Osteoblast (primary cell): ENCODE data around the gene PCDHAC2. TPM values are rescaled to one million over a fixed set of nuclear protein-coding genes. Genes with fewer than 3 reads are reported as not detected.

Source experiments
- DNase-seq: peaks from one replicate; pipeline ENCODE4 v3.0.0; 2011; ENCODE audit warnings: low spot score, mixed read lengths; ENCODE audit not compliant: insufficient read length; ENCODE audit errors: missing footprints
- H2AFZ ChIP-seq: 2 replicates; pipeline ENCODE4 v1.6.0; 2011; ENCODE audit warnings: mild to moderate bottlenecking, low read length
- H3K27ac ChIP-seq: 2 replicates; pipeline ENCODE4 v1.5.1; 2011; ENCODE audit warnings: mild to moderate bottlenecking, low read depth, low read length, moderate library complexity
- H3K27me3 ChIP-seq: 2 replicates; pipeline ENCODE4 v1.6.0; 2012; ENCODE audit warnings: mild to moderate bottlenecking, control low read depth, inconsistent platforms, low read length, moderate library complexity; ENCODE audit not compliant: insufficient read depth
- H3K36me3 ChIP-seq: 2 replicates; pipeline ENCODE4 v1.5.1; 2011; ENCODE audit warnings: mild to moderate bottlenecking, low read length, control low read depth, moderate library complexity; ENCODE audit not compliant: insufficient read depth
- H3K4me1 ChIP-seq: 2 replicates; pipeline ENCODE4 v1.5.1; 2011; ENCODE audit warnings: mild to moderate bottlenecking, low read length, control low read depth, moderate library complexity; ENCODE audit not compliant: insufficient read depth
- H3K4me2 ChIP-seq: 2 replicates; pipeline ENCODE4 v1.6.0; 2011; ENCODE audit warnings: mild to moderate bottlenecking, low read length; ENCODE audit not compliant: insufficient read depth
- H3K4me3 ChIP-seq: fragments of 200-600 bp; sonication (generic); 3 replicates; pipeline ENCODE4 v1.5.1; 2012; ENCODE audit warnings: mild to moderate bottlenecking, low read length, inconsistent platforms; ENCODE audit not compliant: insufficient read depth
- H3K79me2 ChIP-seq: 2 replicates; pipeline ENCODE4 v1.6.0; 2012; ENCODE audit warnings: mild to moderate bottlenecking, low read length, control low read depth, inconsistent platforms; ENCODE audit not compliant: insufficient read depth
- H3K9me3 ChIP-seq: 2 replicates; pipeline ENCODE4 v1.5.1; 2011; ENCODE audit warnings: low read depth, low read length, control low read depth
- H4K20me1 ChIP-seq: 2 replicates; pipeline ENCODE4 v1.6.0; 2012; ENCODE audit warnings: mild to moderate bottlenecking, low read length, control low read depth; ENCODE audit not compliant: insufficient read depth
- total RNA-seq: library from RNA; depleted of rRNA; stranded (reverse); fragments of >200 nt; gene quantifications from 2 replicates; pipeline ENCODE4 v1.2.3, GENCODE V29; 2012
- TF ChIP-seq, protein P1 (sequence below): IDR thresholded peaks from 2 replicates; pipeline ENCODE4 v1.5.1; 2011; ENCODE audit warnings: mild to moderate bottlenecking, low read depth, low read length, moderate library complexity; ENCODE audit errors: extremely low read depth

The PCDHAC2 gene
- total RNA-seq, 1 donor: 0.36 TPM

DNA sequence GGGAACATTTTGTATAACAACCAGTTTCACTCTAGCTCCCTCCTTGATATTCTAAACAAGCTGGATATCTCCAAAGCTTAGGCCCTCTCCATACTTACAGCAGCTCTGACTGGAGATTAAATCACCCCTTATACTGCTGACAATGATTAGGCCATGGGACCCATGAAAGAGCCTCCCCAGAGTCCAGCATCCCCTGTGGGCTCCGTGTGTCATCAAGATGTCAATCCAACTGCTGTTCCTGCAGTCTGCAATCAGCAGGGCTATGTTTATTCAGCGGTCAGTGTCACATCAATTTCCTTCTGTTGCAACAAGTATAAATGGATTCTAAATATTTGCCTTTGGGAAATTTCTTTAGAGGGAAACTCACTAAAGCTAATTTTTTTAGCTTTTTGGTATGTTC is 26.6 kb downstream of the PCDHAC2 start:
- Histone ChIP-seq H2AFZ (no peak overlapping the region), H3K36me3 (no peaks in the 10 kb centered on the region), H3K4me2 (no peak overlapping the region), H3K4me3 (no peak overlapping the region), H3K27me3 (no peaks in the 10 kb centered on the region), H3K4me1 (no peaks in the 10 kb centered on the region), H3K79me2 (no peaks in the 10 kb centered on the region), H3K9me3 (no peaks in the 10 kb centered on the region), H4K20me1 (no peaks in the 10 kb centered on the region), H3K27ac (no peak overlapping the region)
- TF ChIP-seq, protein P1, sequence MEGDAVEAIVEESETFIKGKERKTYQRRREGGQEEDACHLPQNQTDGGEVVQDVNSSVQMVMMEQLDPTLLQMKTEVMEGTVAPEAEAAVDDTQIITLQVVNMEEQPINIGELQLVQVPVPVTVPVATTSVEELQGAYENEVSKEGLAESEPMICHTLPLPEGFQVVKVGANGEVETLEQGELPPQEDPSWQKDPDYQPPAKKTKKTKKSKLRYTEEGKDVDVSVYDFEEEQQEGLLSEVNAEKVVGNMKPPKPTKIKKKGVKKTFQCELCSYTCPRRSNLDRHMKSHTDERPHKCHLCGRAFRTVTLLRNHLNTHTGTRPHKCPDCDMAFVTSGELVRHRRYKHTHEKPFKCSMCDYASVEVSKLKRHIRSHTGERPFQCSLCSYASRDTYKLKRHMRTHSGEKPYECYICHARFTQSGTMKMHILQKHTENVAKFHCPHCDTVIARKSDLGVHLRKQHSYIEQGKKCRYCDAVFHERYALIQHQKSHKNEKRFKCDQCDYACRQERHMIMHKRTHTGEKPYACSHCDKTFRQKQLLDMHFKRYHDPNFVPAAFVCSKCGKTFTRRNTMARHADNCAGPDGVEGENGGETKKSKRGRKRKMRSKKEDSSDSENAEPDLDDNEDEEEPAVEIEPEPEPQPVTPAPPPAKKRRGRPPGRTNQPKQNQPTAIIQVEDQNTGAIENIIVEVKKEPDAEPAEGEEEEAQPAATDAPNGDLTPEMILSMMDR: no peak
- no peak for DNase-seq

GRCh38 chr5:140996060-140996459 is 29.8 kb downstream of the PCDHAC2 start:
- TF ChIP-seq, protein P1: no peak
- Histone ChIP-seq H3K27ac (no peak overlapping the region), H3K4me1 (no peaks in the 10 kb centered on the region), H3K4me3 (no peak overlapping the region), H3K36me3 (no peaks in the 10 kb centered on the region), H3K27me3 (no peaks in the 10 kb centered on the region), H3K4me2 (no peak overlapping the region), H4K20me1 (no peaks in the 10 kb centered on the region), H3K79me2 (no peaks in the 10 kb centered on the region), H2AFZ (no peak overlapping the region), H3K9me3 (no peaks in the 10 kb centered on the region)
- DNase-seq: no peak

DNA sequence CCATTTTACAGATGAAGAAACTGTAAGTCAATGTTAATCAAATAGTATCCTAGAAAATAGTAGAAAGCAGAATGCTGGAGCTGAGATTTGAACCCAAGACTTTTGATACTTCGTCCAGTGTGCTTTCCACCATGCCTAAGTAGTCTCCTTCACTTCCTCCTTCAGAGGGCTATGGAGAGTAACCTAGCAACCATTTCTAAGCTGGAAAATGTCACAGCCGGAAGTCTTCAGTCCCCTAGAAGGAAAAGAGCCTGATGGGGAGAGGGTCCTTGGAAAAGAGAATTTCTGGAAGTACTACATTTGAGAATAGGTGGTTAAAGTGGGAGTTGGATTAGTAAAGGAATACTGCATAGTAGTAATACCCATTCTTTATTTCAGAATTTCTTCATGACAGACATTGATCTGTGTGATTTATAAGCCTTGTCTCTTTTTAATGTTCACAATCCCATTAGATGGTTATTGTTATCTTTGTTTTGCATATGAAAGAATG is 32.7 kb downstream of the PCDHAC2 start:
- DNase-seq: no peak
- no peaks in the 10 kb centered on the region for H3K9me3 ChIP-seq
- no peaks in the 10 kb centered on the region for H3K4me1 ChIP-seq
- H4K20me1 ChIP-seq: no peaks in the 10 kb centered on the region
- no peaks in the 10 kb centered on the region for H3K36me3 ChIP-seq
- no peaks in the 10 kb centered on the region for H3K79me2 ChIP-seq
- H2AFZ ChIP-seq: no peak overlapping the region
- H3K4me2 ChIP-seq: no peak overlapping the region
- no peak overlapping the region for H3K27ac ChIP-seq
- TF ChIP-seq, protein P1: no peak
- no peak overlapping the region for H3K4me3 ChIP-seq
- H3K27me3 ChIP-seq: no peaks in the 10 kb centered on the region

DNA sequence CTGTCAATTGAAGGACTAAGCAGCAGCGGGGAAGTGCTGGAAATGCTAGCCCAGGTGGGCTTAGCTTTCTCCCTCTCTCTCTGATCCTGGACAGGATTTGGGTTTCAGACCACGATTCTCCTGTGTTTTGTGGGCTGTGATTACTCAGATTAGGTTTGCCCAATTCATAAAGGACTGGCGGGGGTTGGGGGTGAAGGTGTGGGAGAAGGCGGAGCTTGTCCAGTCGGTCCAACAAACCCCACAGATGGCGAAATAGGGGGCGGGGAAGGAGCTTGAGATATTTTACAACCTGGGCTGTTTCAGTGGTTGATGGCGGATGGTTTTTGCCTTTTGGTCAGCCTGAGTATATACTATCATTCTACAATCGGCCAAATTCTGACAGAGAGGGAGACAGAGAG is 35.2 kb downstream of the PCDHAC2 start:
- no peaks in the 10 kb centered on the region for H3K27me3 ChIP-seq
- no peak overlapping the region for H2AFZ ChIP-seq
- H3K4me3 ChIP-seq: no peak overlapping the region
- no peaks in the 10 kb centered on the region for H3K36me3 ChIP-seq
- H3K4me1 ChIP-seq: no peaks in the 10 kb centered on the region
- no peaks in the 10 kb centered on the region for H4K20me1 ChIP-seq
- no peak overlapping the region for H3K4me2 ChIP-seq
- H3K79me2 ChIP-seq: no peaks in the 10 kb centered on the region
- DNase-seq: no peak
- H3K27ac ChIP-seq: no peak overlapping the region
- H3K9me3 ChIP-seq: no peaks in the 10 kb centered on the region
- TF ChIP-seq, protein P1: no peak
